MV-4-11 (cell line): ENCODE measurements around the gene TMEM212.
"Not testable (repeated sequence)": the region's sequence is repeated elsewhere in the genome, so short reads cannot be mapped to it uniquely, and the experiment has no call there.

ENCODE experiments used
- DNase-seq: peaks from one replicate; lab custom pipeline; 2025; lab: John Stamatoyannopoulos, UW

TMEM212 gene

DNA sequence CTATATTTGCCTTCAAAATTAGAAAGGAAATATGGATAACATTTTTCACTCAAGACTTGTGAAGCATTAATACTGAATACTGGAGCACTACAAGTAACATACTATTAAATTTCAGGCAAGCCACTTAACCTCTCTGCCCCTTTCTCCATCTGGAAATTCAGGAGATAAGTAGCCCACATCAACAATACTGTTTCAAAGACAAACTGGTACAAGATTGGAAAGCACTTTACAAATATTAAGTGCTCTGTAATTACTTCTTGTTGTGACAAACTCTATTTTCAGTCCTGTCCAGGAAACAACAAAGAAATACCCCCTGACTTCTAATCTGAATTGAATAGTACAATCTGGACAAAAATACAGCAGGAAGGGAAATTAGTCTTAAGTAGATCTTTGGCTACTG lies 49.3 kb downstream of the TMEM212 start:
- DNase-seq, result no peak

DNA sequence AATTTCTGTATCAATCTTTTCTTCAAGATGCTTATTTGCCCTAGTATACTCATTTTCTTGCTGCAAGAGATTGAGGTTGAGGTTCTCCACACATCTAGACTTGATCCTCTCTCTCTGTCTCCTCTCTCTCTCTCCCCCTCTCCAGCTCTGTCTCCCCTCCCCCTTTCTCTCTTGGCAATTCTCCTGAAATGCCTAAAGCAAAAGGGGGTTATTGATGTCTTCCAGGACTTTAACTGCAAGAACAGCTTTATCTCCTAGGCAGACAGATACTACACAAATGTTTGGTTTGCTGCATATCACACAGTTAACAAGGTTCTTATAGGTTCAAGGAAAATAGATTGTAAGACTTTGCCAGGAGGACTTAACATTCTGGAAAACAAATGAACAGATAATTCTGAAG lies 52.1 kb downstream of the TMEM212 start:
- no peak for DNase-seq

DNA sequence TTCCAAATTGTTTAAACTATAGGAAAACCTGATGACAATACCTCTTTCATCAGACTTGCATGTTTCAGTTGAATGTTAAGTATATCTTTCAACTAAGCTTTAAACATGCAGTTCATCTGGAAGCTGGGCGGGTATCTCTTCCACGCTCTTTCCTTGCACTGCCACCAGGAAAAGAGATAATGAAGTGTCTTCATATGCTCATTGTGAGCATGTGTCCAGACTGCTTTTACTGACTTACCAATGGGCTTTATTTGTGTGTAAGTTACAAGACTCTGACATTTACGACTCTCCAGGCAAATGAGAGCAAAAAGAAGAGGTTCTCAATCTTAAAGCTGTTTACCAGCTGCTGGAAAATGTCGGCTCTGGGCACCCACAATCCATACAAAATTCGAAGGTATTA lies 52.8 kb downstream of the TMEM212 start:
- no peak for DNase-seq

DNA sequence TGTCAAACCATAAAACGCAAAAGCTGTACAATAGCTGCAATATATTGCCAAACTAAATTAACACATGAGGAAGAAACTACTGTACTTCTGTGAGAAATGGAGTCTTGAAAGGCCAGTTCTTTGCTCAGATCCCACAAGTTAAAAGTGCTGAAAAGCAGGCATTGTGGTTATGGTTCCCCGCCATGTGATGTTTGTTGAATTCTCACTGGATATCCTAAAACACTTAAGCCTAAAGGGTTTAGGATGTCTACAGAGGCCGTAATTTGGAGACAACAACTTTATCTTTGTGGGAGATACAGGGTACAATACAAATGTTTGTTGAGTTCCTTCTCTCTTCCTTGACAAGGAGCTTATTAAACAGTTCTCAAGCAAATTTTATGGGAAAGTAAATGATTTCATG lies 53.2 kb downstream of the TMEM212 start:
- no peak for DNase-seq

DNA sequence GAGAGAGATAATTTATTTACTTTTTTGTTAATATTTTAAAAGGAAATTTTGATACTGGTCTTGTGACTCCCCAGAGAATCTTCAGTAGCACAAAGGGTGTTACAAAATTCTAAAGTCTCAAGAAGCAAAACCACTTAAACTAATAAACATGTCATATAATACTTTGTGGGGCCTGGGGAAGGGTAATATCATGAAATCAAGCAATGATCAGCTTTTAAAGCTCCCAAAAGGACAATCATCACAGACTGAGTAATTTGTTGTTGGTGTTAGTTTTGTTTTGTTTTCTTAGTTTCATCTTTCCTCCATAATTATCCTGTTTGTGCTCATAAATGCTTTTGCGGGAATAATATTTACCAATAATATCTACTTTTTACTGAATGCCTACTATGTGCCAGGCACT lies 55.0 kb downstream of the TMEM212 start:
- DNase-seq, result no peak

- DNase-seq, result peak; percentile 41
Measured at GRCh38 chr3:171900446-171900845, 57.3 kb downstream of the TMEM212 start.

DNA sequence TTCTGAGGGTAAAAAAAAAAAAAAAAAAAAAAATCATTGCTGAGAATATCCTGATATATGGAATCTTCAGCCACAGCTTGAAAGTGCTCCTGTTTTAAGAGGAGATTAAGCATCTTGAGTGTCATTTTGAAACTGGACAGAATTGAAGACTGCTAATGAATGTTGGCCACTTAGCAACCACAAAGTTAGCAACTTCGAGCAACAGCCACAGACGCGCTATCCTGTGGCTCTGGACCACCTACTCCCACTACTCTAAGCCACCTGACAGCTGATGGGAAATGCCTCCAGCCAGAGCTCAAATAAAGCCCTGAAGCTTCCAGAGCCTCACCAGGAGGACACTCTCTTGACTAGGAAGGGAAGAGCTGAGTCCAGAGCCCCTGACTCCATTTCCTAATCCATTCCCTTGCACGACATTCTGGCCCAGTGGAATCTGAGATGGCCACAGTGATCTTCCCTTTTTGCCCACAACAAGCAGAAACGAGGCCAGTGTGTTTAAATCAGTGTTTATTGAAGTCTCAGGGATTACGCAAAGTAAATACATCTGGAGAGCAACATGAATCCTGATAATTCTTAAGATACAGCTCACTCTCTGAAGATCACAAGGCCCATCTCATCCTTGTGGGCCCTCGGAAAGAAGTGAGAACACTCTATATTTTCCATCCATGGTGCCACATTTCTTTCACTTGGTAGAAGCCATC lies 58.6 kb downstream of the TMEM212 start:
- peak; percentile 9 for DNase-seq

DNA sequence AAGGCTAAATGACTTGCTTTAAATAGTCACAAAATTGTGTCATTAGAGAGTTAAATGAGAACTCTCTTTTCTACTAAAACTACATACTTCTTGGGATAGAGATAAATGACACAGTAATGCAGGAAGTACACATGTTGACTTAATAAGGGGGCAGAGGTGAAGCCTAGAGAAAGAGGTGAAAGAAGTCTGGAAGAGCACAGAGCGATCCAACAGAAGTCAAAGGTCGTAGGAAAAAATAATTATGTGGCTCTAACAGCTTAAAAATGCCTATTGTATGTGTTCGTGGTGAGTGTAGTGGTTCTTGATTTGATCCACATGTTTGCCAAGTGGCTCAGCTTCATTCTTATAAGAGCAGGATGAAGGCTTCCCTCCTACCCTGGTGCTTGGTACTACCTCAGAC lies 61.7 kb downstream of the TMEM212 start:
- DNase-seq, result no peak

GRCh38 chr3:171906503-171906902 lies 63.4 kb downstream of the TMEM212 start:
- not testable (repeated sequence) for DNase-seq

DNA sequence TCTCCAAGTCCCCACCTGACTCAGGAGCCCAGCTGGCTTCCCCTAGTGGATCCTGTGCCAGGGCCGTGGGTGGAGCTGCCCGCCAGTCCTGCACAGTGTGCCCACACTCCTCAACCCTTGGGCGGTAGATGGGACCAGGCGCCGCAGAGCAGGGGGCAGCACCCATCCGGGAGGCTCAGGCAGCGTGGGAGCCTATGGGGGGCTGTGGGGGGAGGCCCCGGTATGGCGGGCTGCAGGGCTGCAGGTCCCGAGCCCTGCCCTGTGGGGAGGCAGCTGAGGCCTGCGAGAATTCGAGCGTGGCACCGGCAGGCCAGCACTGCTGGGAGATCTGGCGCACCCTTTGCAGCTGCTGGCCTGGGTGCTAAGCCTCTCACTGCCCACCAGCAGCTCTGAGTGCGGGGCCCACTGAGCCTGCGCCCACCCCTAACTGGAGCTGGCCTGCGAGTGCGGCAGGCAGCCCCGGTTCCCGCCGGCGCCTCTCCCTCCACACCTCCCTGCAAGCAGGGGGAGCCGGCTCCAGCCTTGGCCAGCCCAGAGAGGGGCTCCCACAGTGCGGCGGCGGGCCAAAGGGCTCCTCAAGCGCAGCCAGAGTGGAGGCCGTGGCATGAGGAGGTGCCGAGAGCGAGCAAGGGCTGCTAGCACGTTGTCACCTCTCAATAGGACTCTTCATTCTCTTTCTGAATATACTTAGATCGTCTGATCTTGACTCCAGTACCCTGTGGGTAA lies 64.0 kb downstream of the TMEM212 start:
- DNase-seq, result no peak

GRCh38 chr3:171907761-171908160 lies 64.6 kb downstream of the TMEM212 start:
- no peak for DNase-seq

- DNase-seq, result no peak
Measured at GRCh38 chr3:171908731-171909130, 65.6 kb downstream of the TMEM212 start.
